ENCODE data around the gene EHMT1. TPM values are rescaled to one million over a fixed set of nuclear protein-coding genes. Genes with fewer than 3 reads are reported as not detected.
A peak's percentile ranks its signal among the peaks of the same experiment; 100 is the strongest.

Gene EHMT1
- polyA plus RNA-seq, 2 of the 4 experiments (the other 2 are of a cell fraction) = 41.3 to 48.0 TPM

GRCh38 chr9:137605121-137606004 is 13.4 kb upstream of the EHMT1 start, which contains the start of gene ARRDC1:
Gene ARRDC1 (plus strand): TSS chr9:137605686. CDS start chr9:137605718, 32 bp downstream.
- H3K4me3 ChIP-seq = peak within 1 kb of the TSS; percentile 92
- H3K4me1 ChIP-seq = peaks cover 17% of the 10 kb centered on the region
- TF ChIP-seq ELK1 (IDR thresholded peaks at IDR 0.05; ENCODE audit: low read depth, low read length) = no peak
- TF ChIP-seq JUN (IDR thresholded peaks at IDR 0.05) = peak in 1 of 2 experiments; percentile 67; a peak in 2 of 5 replicates
- TF ChIP-seq EP300 (IDR thresholded peaks at IDR 0.05) = no peak
- TF ChIP-seq POLR2A (IDR thresholded peaks at IDR 0.05; ENCODE audit: low read length) = peak; percentile 78
- 0 out of 2 replicates have a peak, but pooled peaks have one; percentile 45 for TF ChIP-seq PHF8 (IDR thresholded peaks at IDR 0.05; ENCODE audit: borderline replicate concordance, low read depth)
- TF ChIP-seq E2F6 (IDR thresholded peaks at IDR 0.05; ENCODE audit: borderline replicate concordance, low read depth) = 0 out of 2 replicates have a peak, but pooled peaks have one; percentile 34
- FAIRE-seq (no peak), ATAC-seq (peak; percentile 78 to 88), DNase-seq (ENCODE audit: low read depth in 1 of 2, low spot score in 1 of 2) (peak; percentile 66 to 92)
- ChIA-PET POLR2A (interaction anchor here (0.5 to 1.2 kb wide), 10 partner anchors 9 to 122 kb away, joined by 3 to 11 read pairs (median 3); partner anchors contain the start of genes EHMT1, MRPL41, PNPLA7 and ZMYND19), CTCF (interaction anchor here (1.2 kb wide), 1 partner anchor 14 kb away, joined by 3 read pairs; no protein-coding TSS in a partner anchor)
- H3K4me2 ChIP-seq = peak within 1 kb of the TSS; percentile 100
- H3K9me3 ChIP-seq = no peaks in the 10 kb centered on the region
- WGBS (ENCODE audit: missing lambda C conversion rate) = 0% methylated on average over 18 of the region's 111 CpGs
- peak within 1 kb of the TSS; percentile 93 to 95 for H3K27ac ChIP-seq

GRCh38 chr9:137606005-137606621 is 12.7 kb upstream of the EHMT1 start:
- 0 out of 3 replicates have a peak, but pooled peaks have one; percentile 5 for TF ChIP-seq BCL3 (IDR thresholded peaks at IDR 0.05)
- 0 out of 2 replicates have a peak, but pooled peaks have one; percentile 9 for TF ChIP-seq E2F6 (IDR thresholded peaks at IDR 0.05; ENCODE audit: borderline replicate concordance, low read depth)
- TF ChIP-seq ELK1 (IDR thresholded peaks at IDR 0.05; ENCODE audit: low read depth, low read length) = no peak
- Histone ChIP-seq H3K27ac (peak overlapping the region; percentile 93 to 95), H3K4me2 (peak overlapping the region; percentile 100), H3K4me1 (peaks cover 20% of the 10 kb centered on the region), H3K4me3 (peak overlapping the region; percentile 92), H3K9me3 (no peaks in the 10 kb centered on the region)
- ATAC-seq = peak; percentile 31
- POLR2A ChIA-PET = interaction anchor here (1.0 kb wide), 1 partner anchor 9 kb away, joined by 3 read pairs; no protein-coding TSS in a partner anchor
- 3% methylated on average over 8 of the region's 57 CpGs for WGBS (ENCODE audit: missing lambda C conversion rate)
- CTCF ChIA-PET = interaction anchor here (1.4 kb wide), 1 partner anchor 27 kb away, joined by 3 read pairs; no protein-coding TSS in a partner anchor
- DNase-seq (ENCODE audit: low read depth in 1 of 2, low spot score in 1 of 2) = no peak
- FAIRE-seq = no peak

GRCh38 chr9:137606734-137607138 is 12.1 kb upstream of the EHMT1 start:
- ChIA-PET CTCF (interaction anchor here (1.0 to 1.4 kb wide), 3 partner anchors 26 to 47 kb away, joined by 3 to 5 read pairs (median 4); no protein-coding TSS in a partner anchor), POLR2A (interaction anchor here (1.8 kb wide), 1 partner anchor 12 kb away, joined by 6 read pairs; the partner anchor contains the start of gene EHMT1)
- H3K4me2 ChIP-seq = peak overlapping the region; percentile 100
- H3K4me1 ChIP-seq = peaks cover 26% of the 10 kb centered on the region
- H3K27ac ChIP-seq = peak overlapping the region; percentile 93 to 95; a peak in 4 of 6 replicates
- no peaks in the 10 kb centered on the region for H3K9me3 ChIP-seq
- FAIRE-seq (no peak), ATAC-seq (peak in 1 of 2 experiments; percentile 2; a peak in 2 of 6 replicates), DNase-seq (ENCODE audit: low read depth in 1 of 2, low spot score in 1 of 2) (no peak)
- 83% methylated on average over 10 of the region's 13 CpGs for WGBS (ENCODE audit: missing lambda C conversion rate)
- H3K4me3 ChIP-seq = peak overlapping the region; percentile 92
- TF ChIP-seq CBX2 (IDR thresholded peaks at IDR 0.05; ENCODE audit: borderline replicate concordance, low read depth) = no peak
- TF ChIP-seq EP300 (IDR thresholded peaks at IDR 0.05) = no peak
- no peak for TF ChIP-seq BCL3 (IDR thresholded peaks at IDR 0.05)
- no peak for TF ChIP-seq ESRRA (IDR thresholded peaks at IDR 0.05; ENCODE audit: borderline replicate concordance, low read length)
- no peak for TF ChIP-seq POLR2A (IDR thresholded peaks at IDR 0.05; ENCODE audit: low read length)
- no peak for TF ChIP-seq HES2 (IDR thresholded peaks at IDR 0.05)
- TF ChIP-seq RCOR1 (IDR thresholded peaks at IDR 0.05; ENCODE audit: low read depth, low read length) = no peak
- TF ChIP-seq TP53 (CRISPR knock-in tag; IDR thresholded peaks at IDR 0.05) = no peak
- no peak for TF ChIP-seq TFCP2L1 (CRISPR knock-in tag; IDR thresholded peaks at IDR 0.05)
- TF ChIP-seq MAZ (IDR thresholded peaks at IDR 0.05; ENCODE audit: borderline replicate concordance, low read depth, low read length) = no peak
- TF ChIP-seq HDAC2 (IDR thresholded peaks at IDR 0.05) = no peak
- no peak for TF ChIP-seq NR3C1 (IDR thresholded peaks at IDR 0.05)
- no peak for TF ChIP-seq ELK1 (IDR thresholded peaks at IDR 0.05; ENCODE audit: low read depth, low read length)
- no peak for TF ChIP-seq ZFP36 (IDR thresholded peaks at IDR 0.05; ENCODE audit: borderline replicate concordance, partially characterized antibody)
- no peak for TF ChIP-seq ZC3H11A (IDR thresholded peaks at IDR 0.05)
- TF ChIP-seq CHD4 (IDR thresholded peaks at IDR 0.05; ENCODE audit: borderline replicate concordance) = no peak

Measured in A549 (cell line).